Ishikawa (cell line): ENCODE data around the gene FMOD.
A peak's percentile ranks its signal among the peaks of the same experiment; 100 is the strongest.

Source experiments
- CEBPB ChIP-seq: IDR thresholded peaks from 2 replicates; pipeline ENCODE4 v1.6.1; 2012
- EGR1 ChIP-seq: IDR thresholded peaks from 2 replicates; pipeline ENCODE4 v1.6.1; 2012
- EP300 ChIP-seq: IDR thresholded peaks from 2 replicates; pipeline ENCODE4 v1.6.1; 2012; ENCODE audit warnings: borderline replicate concordance
- FOXM1 ChIP-seq: IDR thresholded peaks from 2 replicates; pipeline ENCODE4 v1.6.1; 2012; ENCODE audit warnings: low read depth, borderline replicate concordance
- MAX ChIP-seq: IDR thresholded peaks from 2 replicates; pipeline ENCODE4 v1.6.1; 2012
- NFIC ChIP-seq: IDR thresholded peaks from 2 replicates; pipeline ENCODE4 v1.6.1; 2012
- RAD21 ChIP-seq: IDR thresholded peaks from 2 replicates; pipeline ENCODE4 v1.6.1; 2012; ENCODE audit warnings: low read depth
- REST ChIP-seq: IDR thresholded peaks from 2 replicates; pipeline ENCODE4 v1.6.1; 2012; ENCODE audit warnings: low read depth, mild to moderate bottlenecking
- TAF1 ChIP-seq: IDR thresholded peaks from 2 replicates; pipeline ENCODE4 v1.6.1; 2012; ENCODE audit warnings: low read depth, mild to moderate bottlenecking
- TCF12 ChIP-seq: IDR thresholded peaks from 2 replicates; pipeline ENCODE4 v1.6.1; 2012; ENCODE audit warnings: low read depth
- USF1 ChIP-seq: IDR thresholded peaks from 2 replicates; pipeline ENCODE4 v1.6.1; 2012
- YY1 ChIP-seq: IDR thresholded peaks from 2 replicates; pipeline ENCODE4 v1.6.1; 2012; ENCODE audit warnings: low read depth
- ZBTB7A ChIP-seq: IDR thresholded peaks from 2 replicates; pipeline ENCODE4 v1.6.1; 2012; ENCODE audit warnings: low read depth

GRCh38 chr1:203326830-203327683 is 23.9 kb downstream of the FMOD start:
- TF ChIP-seq MAX: no peak; the same call in 1 of the 2 replicates
- TF ChIP-seq USF1: no peak; the same call in 1 of the 2 replicates
- no peak for TF ChIP-seq YY1
- TF ChIP-seq ZBTB7A: no peak
- peak; percentile 25; the same call in 1 of the 2 replicates for TF ChIP-seq REST
- TF ChIP-seq TAF1: peak; percentile 75
- TF ChIP-seq CEBPB: no peak
- TF ChIP-seq NFIC: peak; percentile 10; the same call in 1 of the 2 replicates
- TF ChIP-seq RAD21: no peak
- TF ChIP-seq EP300: peak; percentile 62; the same call in 1 of the 2 replicates
- peak; percentile 54; the same call in 1 of the 2 replicates for TF ChIP-seq TCF12
- TF ChIP-seq EGR1: peak; percentile 43; the same call in 1 of the 2 replicates
- peak; percentile 48; the same call in 1 of the 2 replicates for TF ChIP-seq FOXM1
